Measurements from ENCODE around the gene FAAP100.

The FAAP100 gene

DNA sequence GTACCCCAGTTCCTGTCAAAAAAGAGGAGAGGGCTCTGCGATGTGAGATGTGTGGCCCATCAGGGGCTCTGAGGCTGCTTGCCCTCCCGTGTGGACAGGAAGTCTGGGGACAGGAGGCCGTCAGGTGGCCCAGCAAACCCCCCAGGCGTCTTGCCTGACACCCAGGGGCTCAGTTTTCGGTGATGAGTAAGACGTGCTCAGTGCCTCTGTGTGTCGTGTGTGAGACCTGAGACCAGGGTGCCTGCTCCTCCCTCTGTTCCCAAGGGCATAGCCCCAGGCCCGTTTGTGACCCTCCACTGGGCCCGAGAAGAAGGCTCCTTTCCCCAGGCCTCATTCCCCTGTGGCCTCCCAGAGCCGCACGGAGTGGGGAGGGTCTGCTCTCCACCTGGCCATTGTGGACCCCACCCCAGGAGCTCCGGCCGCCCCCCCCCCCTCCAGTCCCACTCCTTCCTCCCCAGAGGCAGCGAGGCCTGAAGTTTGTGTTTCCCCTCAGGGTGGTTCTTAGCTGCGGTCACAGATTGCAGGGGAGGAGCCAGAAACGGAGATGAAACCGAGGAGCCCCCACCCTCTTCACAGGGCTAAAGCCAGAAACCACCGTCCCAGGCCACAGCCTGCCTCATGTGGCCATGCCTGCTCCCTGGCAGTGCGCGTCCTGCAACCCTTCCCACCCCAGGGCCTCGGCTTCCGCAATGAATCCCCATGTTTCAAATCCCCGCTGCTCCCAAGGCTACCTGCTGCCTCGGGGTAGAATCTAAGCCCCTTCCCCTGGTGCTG, 34.6 kb downstream of the FAAP100 start:
- 86% methylated on average over 19 of the region's 24 CpGs for whole genome bisulfite sequencing (ENCODE audit: insufficient coverage)
- ChIA-PET CTCF (interaction anchor here (0.9 to 1.9 kb wide), 4 partner anchors 11 to 77 kb away, joined by 3 to 6 read pairs (median 3); no protein-coding TSS in a partner anchor), POLR2A (interaction anchor here (1.1 kb wide), 1 partner anchor 26 kb away, joined by 3 read pairs; no protein-coding TSS in a partner anchor)
- DNase-seq: no peak
- Histone ChIP-seq H3K4me1 (ENCODE audit: control extremely low read depth in 1 of 4, control insufficient read depth in 4 of 4, insufficient read depth in 4 of 4, low read length in 3 of 4) (peaks cover 0 to 49% (median 44%) of the 10 kb centered on the region in 4 experiments), H3K27me3 (replicated peaks in 2 of 5; ENCODE audit: control insufficient read depth in 4 of 5, insufficient read depth in 5 of 5, low read length in 4 of 5) (peaks cover 0 to 8% (median 0%) of the 10 kb centered on the region in 5 experiments), H3K9me3 (ENCODE audit: control extremely low read depth in 1 of 5, control insufficient read depth in 4 of 5, insufficient read depth in 2 of 5, low read depth in 1 of 5, low read length in 4 of 5) (no peaks in the 10 kb centered on the region), H3K36me3 (ENCODE audit: control insufficient read depth in 4 of 4, insufficient read depth in 4 of 4, low read length in 3 of 4) (no peaks in the 10 kb centered on the region), H3K4me3 (ENCODE audit: control insufficient read depth in 1 of 7, extremely low read depth in 1 of 7, insufficient read depth in 4 of 7, low read depth in 2 of 7, low read length in 6 of 7) (no peak overlapping the region), H3K27ac (ENCODE audit: insufficient read depth in 1 of 2, low read depth in 1 of 2, low read length in 2 of 2, poor library complexity in 1 of 2, severe bottlenecking in 2 of 2) (no peak overlapping the region)

DNA sequence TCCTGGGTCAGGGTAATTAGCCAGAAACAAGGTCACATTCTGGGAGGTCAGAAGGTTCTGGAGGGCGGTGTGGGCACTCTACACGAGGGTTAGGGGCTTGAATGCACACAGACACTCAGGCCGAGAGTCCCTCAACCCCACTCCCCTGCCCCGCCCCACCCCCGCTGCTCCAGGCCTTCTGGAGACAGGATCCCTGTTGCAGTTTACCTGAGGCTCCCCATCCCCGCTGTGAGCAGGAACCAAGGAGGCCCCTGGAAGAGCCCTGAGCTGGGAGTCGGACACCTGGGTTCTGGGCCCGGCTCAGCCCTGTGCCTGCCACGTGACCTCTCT, 35.2 kb downstream of the FAAP100 start:
- H3K27me3 ChIP-seq (replicated peaks in 2 of 5; ENCODE audit: control insufficient read depth in 4 of 5, insufficient read depth in 5 of 5, low read length in 4 of 5): peaks cover 0 to 8% (median 0%) of the 10 kb centered on the region in 5 experiments
- 81% methylated on average over 5 of the region's 9 CpGs for WGBS (ENCODE audit: insufficient coverage)
- H3K27ac ChIP-seq (ENCODE audit: insufficient read depth in 1 of 2, low read depth in 1 of 2, low read length in 2 of 2, poor library complexity in 1 of 2, severe bottlenecking in 2 of 2): no peak overlapping the region
- peaks cover 0 to 51% (median 45%) of the 10 kb centered on the region in 4 experiments for H3K4me1 ChIP-seq (ENCODE audit: control extremely low read depth in 1 of 4, control insufficient read depth in 4 of 4, insufficient read depth in 4 of 4, low read length in 3 of 4)
- CTCF ChIA-PET: interaction anchor here (1.2 to 1.9 kb wide), 3 partner anchors 27 to 77 kb away, joined by 3 to 6 read pairs (median 4); no protein-coding TSS in a partner anchor
- no peak for DNase-seq
- H3K4me3 ChIP-seq (ENCODE audit: control insufficient read depth in 1 of 7, extremely low read depth in 1 of 7, insufficient read depth in 4 of 7, low read depth in 2 of 7, low read length in 6 of 7): no peak overlapping the region
- no peaks in the 10 kb centered on the region for H3K9me3 ChIP-seq (ENCODE audit: control extremely low read depth in 1 of 5, control insufficient read depth in 4 of 5, insufficient read depth in 2 of 5, low read depth in 1 of 5, low read length in 4 of 5)
- POLR2A ChIA-PET: interaction anchor here (1.0 kb wide), 1 partner anchor 34 kb away, joined by 3 read pairs; no protein-coding TSS in a partner anchor
- H3K36me3 ChIP-seq (ENCODE audit: control insufficient read depth in 4 of 4, insufficient read depth in 4 of 4, low read length in 3 of 4): peaks cover 0 to 1% (median 0%) of the 10 kb centered on the region in 4 experiments

DNA sequence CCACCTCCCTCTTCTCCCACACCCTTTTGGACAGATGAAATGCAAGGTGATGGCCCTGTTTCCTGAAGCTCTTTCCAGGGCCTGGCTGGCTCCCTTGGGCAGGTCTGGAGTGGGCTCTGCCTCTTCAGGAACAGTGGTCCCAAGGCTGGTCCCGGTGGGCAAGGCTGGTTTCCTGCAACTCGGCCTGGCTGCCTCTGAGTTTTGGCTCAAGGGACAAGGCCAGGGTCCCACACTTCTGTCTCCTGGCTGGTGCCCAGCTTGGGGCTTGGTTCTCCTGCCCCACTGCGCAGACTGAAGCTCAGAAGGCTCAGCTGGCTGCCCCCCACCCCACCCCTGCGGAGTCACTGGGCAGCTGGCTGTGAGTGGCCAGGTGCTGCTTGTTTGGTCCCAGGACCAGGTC, 35.7 kb downstream of the FAAP100 start:
- CTCF ChIA-PET: interaction anchor here (0.8 to 1.2 kb wide), 2 partner anchors 17 to 27 kb away, joined by 3 to 4 read pairs; no protein-coding TSS in a partner anchor
- no peak overlapping the region for H3K27ac ChIP-seq (ENCODE audit: insufficient read depth in 1 of 2, low read depth in 1 of 2, low read length in 2 of 2, poor library complexity in 1 of 2, severe bottlenecking in 2 of 2)
- WGBS (ENCODE audit: insufficient coverage): 92% methylated on average over 4 of the region's 4 CpGs
- H3K36me3 ChIP-seq (ENCODE audit: control insufficient read depth in 4 of 4, insufficient read depth in 4 of 4, low read length in 3 of 4): peaks cover 0 to 6% (median 2%) of the 10 kb centered on the region in 4 experiments
- POLR2A ChIA-PET: interaction anchor here (1.0 kb wide), 1 partner anchor 33 kb away, joined by 3 read pairs; no protein-coding TSS in a partner anchor
- DNase-seq: no peak
- H3K4me3 ChIP-seq (ENCODE audit: control insufficient read depth in 1 of 7, extremely low read depth in 1 of 7, insufficient read depth in 4 of 7, low read depth in 2 of 7, low read length in 6 of 7): no peak overlapping the region
- H3K4me1 ChIP-seq (ENCODE audit: control extremely low read depth in 1 of 4, control insufficient read depth in 4 of 4, insufficient read depth in 4 of 4, low read length in 3 of 4): peaks cover 0 to 56% (median 50%) of the 10 kb centered on the region in 4 experiments
- no peaks in the 10 kb centered on the region for H3K9me3 ChIP-seq (ENCODE audit: control extremely low read depth in 1 of 5, control insufficient read depth in 4 of 5, insufficient read depth in 2 of 5, low read depth in 1 of 5, low read length in 4 of 5)
- H3K27me3 ChIP-seq (replicated peaks in 2 of 5; ENCODE audit: control insufficient read depth in 4 of 5, insufficient read depth in 5 of 5, low read length in 4 of 5): peaks cover 0 to 8% (median 0%) of the 10 kb centered on the region in 5 experiments

DNA sequence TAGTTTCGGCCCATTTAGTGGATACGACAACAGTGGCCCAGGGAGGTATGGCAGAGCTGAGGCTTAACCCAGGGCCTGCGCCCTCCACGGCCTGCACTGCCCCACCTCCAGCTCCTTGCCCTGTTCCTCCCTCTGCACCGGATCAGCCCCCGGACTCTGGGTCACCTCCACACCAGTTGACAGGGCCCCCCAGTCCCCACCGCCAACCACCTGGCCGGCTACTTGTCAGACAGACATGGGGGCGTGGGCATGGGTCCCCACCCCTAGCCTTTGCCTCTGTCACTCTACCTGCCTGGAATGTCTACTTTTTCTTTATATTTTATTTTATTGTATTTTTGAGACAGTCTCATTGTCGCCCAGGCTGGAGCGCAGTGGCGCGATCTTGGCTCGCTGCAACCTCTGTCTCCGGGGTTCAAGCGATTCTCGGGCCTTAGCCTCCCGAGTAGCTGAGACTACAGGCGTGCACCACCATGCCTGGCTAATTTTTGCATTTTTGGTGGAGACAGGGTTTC, 36.6 kb downstream of the FAAP100 start:
- CTCF ChIA-PET: interaction anchor here (0.6 to 1.2 kb wide), 2 partner anchors 8 to 26 kb away, joined by 3 to 4 read pairs; no protein-coding TSS in a partner anchor
- 72% methylated on average over 14 of the region's 19 CpGs for WGBS (ENCODE audit: insufficient coverage)
- peaks cover 0 to 64% (median 57%) of the 10 kb centered on the region in 4 experiments for H3K4me1 ChIP-seq (ENCODE audit: control extremely low read depth in 1 of 4, control insufficient read depth in 4 of 4, insufficient read depth in 4 of 4, low read length in 3 of 4)
- POLR2A ChIA-PET: interaction anchor here (1.0 kb wide), 1 partner anchor 33 kb away, joined by 3 read pairs; no protein-coding TSS in a partner anchor
- no peak overlapping the region for H3K27ac ChIP-seq (ENCODE audit: insufficient read depth in 1 of 2, low read depth in 1 of 2, low read length in 2 of 2, poor library complexity in 1 of 2, severe bottlenecking in 2 of 2)
- DNase-seq: no peak
- H3K9me3 ChIP-seq (ENCODE audit: control extremely low read depth in 1 of 5, control insufficient read depth in 4 of 5, insufficient read depth in 2 of 5, low read depth in 1 of 5, low read length in 4 of 5): no peaks in the 10 kb centered on the region
- H3K27me3 ChIP-seq (replicated peaks in 2 of 5; ENCODE audit: control insufficient read depth in 4 of 5, insufficient read depth in 5 of 5, low read length in 4 of 5): peaks cover 0 to 8% (median 0%) of the 10 kb centered on the region in 5 experiments
- H3K4me3 ChIP-seq (ENCODE audit: control insufficient read depth in 1 of 7, extremely low read depth in 1 of 7, insufficient read depth in 4 of 7, low read depth in 2 of 7, low read length in 6 of 7): peak overlapping the region in 6 of 7 experiments; percentile 53 to 91 (median 67)
- H3K36me3 ChIP-seq (ENCODE audit: control insufficient read depth in 4 of 4, insufficient read depth in 4 of 4, low read length in 3 of 4): peaks cover 0 to 15% (median 9%) of the 10 kb centered on the region in 4 experiments

DNA sequence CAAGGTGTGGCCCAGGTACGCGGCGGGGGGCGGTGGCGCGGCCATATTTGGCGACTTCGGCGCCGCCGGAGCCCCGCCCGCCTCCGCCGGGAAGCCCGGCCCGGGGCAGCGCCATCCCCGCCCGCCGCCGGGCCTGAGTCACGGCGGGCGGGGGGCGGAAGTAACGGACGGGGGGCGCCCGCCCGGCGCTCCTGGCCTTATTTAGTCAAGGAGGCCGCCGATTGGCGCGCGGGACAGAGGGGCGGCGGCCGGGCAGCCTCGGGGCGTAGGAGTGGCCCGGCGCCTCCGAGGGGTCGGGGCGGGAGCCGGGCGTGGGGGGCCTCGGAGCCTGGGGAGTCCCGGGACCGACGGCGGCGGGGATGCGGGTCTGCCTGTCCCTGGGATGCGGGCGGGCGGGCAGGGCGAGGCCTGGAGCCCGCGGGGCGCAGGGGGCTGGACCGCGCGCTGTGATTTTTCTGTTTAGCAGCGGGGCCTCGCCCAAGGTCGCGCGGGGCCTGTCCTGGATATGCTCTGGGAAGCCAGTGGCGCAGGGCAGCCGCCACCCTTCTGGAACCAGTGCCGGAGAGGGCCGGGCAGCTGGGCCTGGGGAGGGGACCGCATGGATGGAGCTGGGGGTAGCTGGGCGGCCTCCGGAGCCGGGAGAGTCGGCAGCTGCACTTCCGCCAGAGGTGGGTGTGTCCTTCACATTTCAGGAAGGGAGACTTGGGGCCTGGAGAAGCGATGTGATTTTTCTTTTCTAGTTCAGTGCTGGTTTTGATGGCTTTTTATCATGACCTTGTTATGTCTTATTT, 37.2 kb downstream of the FAAP100 start:
- 0% methylated on average over 55 of the region's 82 CpGs for WGBS (ENCODE audit: insufficient coverage)
- ChIA-PET CTCF (interaction anchor here (0.6 kb wide), 1 partner anchor 8 kb away, joined by 3 read pairs; no protein-coding TSS in a partner anchor), POLR2A (interaction anchor here (1.2 to 1.4 kb wide), 2 partner anchors 12 to 25 kb away, joined by 3 to 4 read pairs; no protein-coding TSS in a partner anchor)
- Histone ChIP-seq H3K36me3 (ENCODE audit: control insufficient read depth in 4 of 4, insufficient read depth in 4 of 4, low read length in 3 of 4) (peaks cover 0 to 22% (median 14%) of the 10 kb centered on the region in 4 experiments), H3K27ac (ENCODE audit: insufficient read depth in 1 of 2, low read depth in 1 of 2, low read length in 2 of 2, poor library complexity in 1 of 2, severe bottlenecking in 2 of 2) (peak overlapping the region in 1 of 2 experiments; percentile 66), H3K4me1 (ENCODE audit: control extremely low read depth in 1 of 4, control insufficient read depth in 4 of 4, insufficient read depth in 4 of 4, low read length in 3 of 4) (peaks cover 4 to 68% (median 62%) of the 10 kb centered on the region in 4 experiments), H3K9me3 (ENCODE audit: control extremely low read depth in 1 of 5, control insufficient read depth in 4 of 5, insufficient read depth in 2 of 5, low read depth in 1 of 5, low read length in 4 of 5) (no peaks in the 10 kb centered on the region), H3K4me3 (ENCODE audit: control insufficient read depth in 1 of 7, extremely low read depth in 1 of 7, insufficient read depth in 4 of 7, low read depth in 2 of 7, low read length in 6 of 7) (peak overlapping the region; percentile 45 to 91 (median 66)), H3K27me3 (replicated peaks in 2 of 5; ENCODE audit: control insufficient read depth in 4 of 5, insufficient read depth in 5 of 5, low read length in 4 of 5) (peaks cover 0 to 8% (median 0%) of the 10 kb centered on the region in 5 experiments)
- peak in 2 of 3 donors; percentile 68 to 78 for DNase-seq

DNA sequence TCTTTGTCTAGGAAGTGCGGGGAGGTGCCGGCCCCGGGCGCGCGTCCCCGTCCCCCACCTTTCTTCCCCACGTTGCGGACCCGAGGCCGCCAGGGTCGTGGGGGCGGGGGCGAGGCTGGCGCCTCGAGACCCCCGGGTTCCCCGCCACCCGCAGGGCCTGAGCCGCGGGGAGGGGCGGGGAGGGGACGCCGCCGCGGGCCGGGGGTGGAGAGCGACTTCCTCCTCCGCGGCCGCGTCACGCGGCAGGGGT, 37.7 kb downstream of the FAAP100 start:
- DNase-seq: no peak
- peaks cover 0 to 27% (median 16%) of the 10 kb centered on the region in 4 experiments for H3K36me3 ChIP-seq (ENCODE audit: control insufficient read depth in 4 of 4, insufficient read depth in 4 of 4, low read length in 3 of 4)
- H3K4me1 ChIP-seq (ENCODE audit: control extremely low read depth in 1 of 4, control insufficient read depth in 4 of 4, insufficient read depth in 4 of 4, low read length in 3 of 4): peaks cover 4 to 68% (median 62%) of the 10 kb centered on the region in 4 experiments
- WGBS (ENCODE audit: insufficient coverage): 0% methylated on average over 3 of the region's 34 CpGs
- peak overlapping the region in 1 of 2 experiments; percentile 66 for H3K27ac ChIP-seq (ENCODE audit: insufficient read depth in 1 of 2, low read depth in 1 of 2, low read length in 2 of 2, poor library complexity in 1 of 2, severe bottlenecking in 2 of 2)
- peaks cover 0 to 8% (median 0%) of the 10 kb centered on the region in 5 experiments for H3K27me3 ChIP-seq (replicated peaks in 2 of 5; ENCODE audit: control insufficient read depth in 4 of 5, insufficient read depth in 5 of 5, low read length in 4 of 5)
- CTCF ChIA-PET: no interaction called here
- peak overlapping the region; percentile 29 to 91 (median 66) for H3K4me3 ChIP-seq (ENCODE audit: control insufficient read depth in 1 of 7, extremely low read depth in 1 of 7, insufficient read depth in 4 of 7, low read depth in 2 of 7, low read length in 6 of 7)
- POLR2A ChIA-PET: interaction anchor here (1.0 to 2.8 kb wide), 4 partner anchors 9 to 120 kb away, joined by 3 to 10 read pairs (median 4); partner anchors contain the start of gene BAHCC1
- H3K9me3 ChIP-seq (ENCODE audit: control extremely low read depth in 1 of 5, control insufficient read depth in 4 of 5, insufficient read depth in 2 of 5, low read depth in 1 of 5, low read length in 4 of 5): no peaks in the 10 kb centered on the region
